Measurements from ENCODE around the gene EPN1.

The EPN1 gene

GRCh38 chr19:55679343-55680257 is 4.6 kb downstream of the EPN1 start:
- Histone ChIP-seq H3K79me2 (ENCODE audit: control insufficient read depth, insufficient read depth, low read length, unreplicated experiment) (peaks cover 80% of the 10 kb centered on the region), H2AFZ (ENCODE audit: low read length, unreplicated experiment) (no peak overlapping the region), H3K4me1 (ENCODE audit: control insufficient read depth, insufficient read depth, low read length, unreplicated experiment) (peaks cover 37% of the 10 kb centered on the region), H3K27me3 (ENCODE audit: insufficient read depth, low read length) (no peaks in the 10 kb centered on the region), H3K4me3 (ENCODE audit: low read depth, low read length) (no peak overlapping the region), H3K36me3 (ENCODE audit: insufficient read depth, low read length) (peaks cover 10% of the 10 kb centered on the region; the same call in 1 of the 2 replicates), H3K27ac (ENCODE audit: low read depth, low read length) (no peak overlapping the region)

DNA sequence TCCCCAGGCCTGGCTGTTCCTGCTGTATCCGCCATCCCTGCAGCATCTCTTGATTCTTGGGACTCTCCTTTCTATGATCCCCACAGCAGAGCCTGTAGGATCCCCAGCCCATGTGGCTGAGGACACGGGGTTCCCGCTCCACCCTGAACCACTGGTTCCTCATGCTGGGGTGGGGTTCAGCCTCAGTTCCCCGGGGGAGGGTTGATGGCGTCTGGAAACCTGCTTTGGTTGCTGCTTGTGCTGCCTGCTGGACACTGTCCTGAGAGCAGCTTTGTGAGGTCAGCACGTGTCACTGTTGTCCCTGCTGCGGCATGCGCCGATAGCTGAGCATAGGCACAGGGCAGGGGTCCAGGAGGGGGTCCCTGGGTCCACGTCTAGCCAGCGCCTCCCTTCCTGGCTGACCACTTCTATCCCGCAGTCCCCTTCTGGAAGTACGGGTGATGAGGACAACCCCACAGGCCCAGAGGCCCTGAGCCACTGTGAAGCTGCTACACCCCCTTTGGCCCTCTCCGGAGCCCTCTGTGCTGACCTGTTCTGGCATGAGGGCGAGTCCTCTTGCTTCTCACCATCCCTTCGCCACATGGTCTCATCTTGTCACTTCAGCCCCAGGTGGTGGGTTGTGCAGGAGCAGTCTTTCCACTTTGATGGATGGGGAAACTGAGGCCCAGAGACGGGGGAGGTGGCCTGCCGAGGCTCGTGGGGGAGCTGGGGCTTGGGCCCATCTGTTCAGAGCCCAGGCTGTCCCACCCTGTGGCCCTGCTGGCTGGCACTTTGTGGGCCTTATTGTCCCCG is 5.5 kb downstream of the EPN1 start:
- Histone ChIP-seq H3K27ac (ENCODE audit: low read depth, low read length) (no peak overlapping the region), H2AFZ (ENCODE audit: low read length, unreplicated experiment) (no peak overlapping the region), H3K36me3 (ENCODE audit: insufficient read depth, low read length) (peaks cover 10% of the 10 kb centered on the region; the same call in 1 of the 2 replicates)

GRCh38 chr19:55681131-55682092 is 6.4 kb downstream of the EPN1 start:
- H2AFZ ChIP-seq (ENCODE audit: low read length, unreplicated experiment): no peak overlapping the region
- H3K27me3 ChIP-seq (ENCODE audit: insufficient read depth, low read length): no peaks in the 10 kb centered on the region
- peaks cover 74% of the 10 kb centered on the region for H3K79me2 ChIP-seq (ENCODE audit: control insufficient read depth, insufficient read depth, low read length, unreplicated experiment)
- no peak overlapping the region for H3K4me3 ChIP-seq (ENCODE audit: low read depth, low read length)
- peaks cover 31% of the 10 kb centered on the region for H3K4me1 ChIP-seq (ENCODE audit: control insufficient read depth, insufficient read depth, low read length, unreplicated experiment)
- no peak overlapping the region; the same call in 1 of the 2 replicates for H3K27ac ChIP-seq (ENCODE audit: low read depth, low read length)
- H3K36me3 ChIP-seq (ENCODE audit: insufficient read depth, low read length): peaks cover 10% of the 10 kb centered on the region; the same call in 1 of the 2 replicates

More for the DNA sequence above, 5.5 kb downstream of the EPN1 start:
- H3K27me3 ChIP-seq (ENCODE audit: insufficient read depth, low read length): no peaks in the 10 kb centered on the region
- peaks cover 80% of the 10 kb centered on the region for H3K79me2 ChIP-seq (ENCODE audit: control insufficient read depth, insufficient read depth, low read length, unreplicated experiment)
- no peak overlapping the region for H3K4me3 ChIP-seq (ENCODE audit: low read depth, low read length)
- H3K4me1 ChIP-seq (ENCODE audit: control insufficient read depth, insufficient read depth, low read length, unreplicated experiment): peaks cover 36% of the 10 kb centered on the region

DNA sequence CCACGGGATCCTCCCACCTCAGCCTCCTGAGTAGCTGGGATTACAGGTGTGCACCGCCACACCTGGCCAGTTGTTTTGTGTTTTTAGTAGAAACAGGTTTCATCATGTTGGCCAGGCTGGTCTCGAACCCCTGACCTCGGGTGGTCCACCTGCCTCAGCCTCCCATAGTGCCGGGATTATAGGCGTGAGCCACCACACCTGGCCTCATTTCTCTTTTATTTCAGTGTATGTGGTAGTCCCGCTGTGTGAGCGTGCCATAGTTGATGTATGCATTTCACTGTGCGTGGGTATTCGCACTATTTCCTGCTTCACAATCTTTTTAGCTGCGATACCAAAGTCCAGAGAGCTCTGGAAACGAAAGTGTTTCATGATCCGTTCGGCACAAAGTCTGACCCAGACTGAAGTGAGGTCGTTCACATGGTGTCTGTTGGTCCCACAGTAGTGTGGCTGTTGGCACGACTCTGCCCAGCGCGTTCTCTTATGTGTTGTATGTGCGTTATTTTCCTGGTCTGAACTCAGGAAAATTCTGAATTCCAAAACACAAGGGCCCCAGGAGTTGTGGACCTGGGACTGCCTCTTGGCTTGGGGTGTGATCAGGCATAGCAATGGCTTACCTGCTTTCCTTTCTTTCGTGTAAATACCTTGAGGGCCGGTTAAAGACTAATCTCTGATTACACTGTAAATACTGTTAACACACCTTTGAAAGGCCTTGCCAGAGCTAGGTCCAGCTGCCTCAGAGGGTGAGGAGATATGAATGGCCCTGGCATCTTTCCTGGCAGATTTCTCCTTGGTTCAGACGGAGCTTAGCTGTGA is 8.6 kb downstream of the EPN1 start:
- H3K36me3 ChIP-seq (ENCODE audit: insufficient read depth, low read length): peaks cover 10% of the 10 kb centered on the region; the same call in 1 of the 2 replicates
- H3K4me3 ChIP-seq (ENCODE audit: low read depth, low read length): no peak overlapping the region
- no peaks in the 10 kb centered on the region for H3K27me3 ChIP-seq (ENCODE audit: insufficient read depth, low read length)
- H3K4me1 ChIP-seq (ENCODE audit: control insufficient read depth, insufficient read depth, low read length, unreplicated experiment): peaks cover 16% of the 10 kb centered on the region
- no peak overlapping the region for H3K27ac ChIP-seq (ENCODE audit: low read depth, low read length)
- peaks cover 55% of the 10 kb centered on the region for H3K79me2 ChIP-seq (ENCODE audit: control insufficient read depth, insufficient read depth, low read length, unreplicated experiment)
- H2AFZ ChIP-seq (ENCODE audit: low read length, unreplicated experiment): no peak overlapping the region

- Histone ChIP-seq H3K27ac (ENCODE audit: low read depth, low read length) (no peak overlapping the region), H3K4me3 (ENCODE audit: low read depth, low read length) (no peak overlapping the region), H3K79me2 (ENCODE audit: control insufficient read depth, insufficient read depth, low read length, unreplicated experiment) (peaks cover 46% of the 10 kb centered on the region), H3K27me3 (ENCODE audit: insufficient read depth, low read length) (no peaks in the 10 kb centered on the region), H3K36me3 (ENCODE audit: insufficient read depth, low read length) (0 out of 2 replicates have a peak, but pooled peaks cover 5% of the 10 kb centered on the region), H3K4me1 (ENCODE audit: control insufficient read depth, insufficient read depth, low read length, unreplicated experiment) (peaks cover 7% of the 10 kb centered on the region), H2AFZ (ENCODE audit: low read length, unreplicated experiment) (no peak overlapping the region)
Observed at GRCh38 chr19:55684946-55685681, 10.1 kb downstream of the EPN1 start.

GRCh38 chr19:55685776-55686175 is 10.8 kb downstream of the EPN1 start:
- peaks cover 39% of the 10 kb centered on the region for H3K79me2 ChIP-seq (ENCODE audit: control insufficient read depth, insufficient read depth, low read length, unreplicated experiment)

DNA sequence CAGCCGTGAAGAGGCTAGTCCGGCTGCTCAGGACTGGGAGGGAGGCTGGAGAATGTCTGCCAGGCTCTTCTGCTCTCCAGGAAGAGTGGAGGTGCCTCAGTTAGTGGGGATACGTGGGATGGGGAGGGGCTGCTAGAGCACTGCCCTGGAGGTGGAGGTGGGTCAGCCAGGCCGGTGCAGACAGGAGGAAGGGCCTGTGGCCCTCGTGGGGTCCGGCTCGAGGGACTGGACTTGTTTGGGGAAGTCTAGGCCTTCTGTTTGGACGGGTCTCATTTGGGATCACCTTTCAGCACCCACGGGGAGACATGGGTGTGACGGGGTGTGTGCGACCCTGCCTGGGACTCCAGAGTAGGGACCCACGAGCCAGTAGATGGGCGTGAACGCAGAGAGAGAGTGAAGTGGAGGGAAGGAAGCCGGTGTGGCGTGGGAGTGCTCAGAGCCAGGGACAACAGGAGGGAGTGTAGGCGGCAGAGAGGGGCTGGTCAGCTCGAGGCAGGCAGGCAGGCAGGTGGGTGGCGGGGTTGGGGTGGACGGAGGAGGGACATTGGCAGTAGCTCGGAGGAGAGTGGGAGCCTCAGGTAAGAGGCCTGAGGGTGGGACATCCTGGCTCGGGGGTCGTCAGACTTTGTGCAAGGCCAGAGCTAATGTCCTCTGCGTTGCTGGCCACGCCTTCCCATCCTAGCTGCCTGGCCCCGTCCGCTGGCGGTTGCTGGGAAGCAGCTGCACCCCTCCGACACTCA is 11.5 kb downstream of the EPN1 start:
- 0 out of 2 replicates have a peak, but pooled peaks cover 5% of the 10 kb centered on the region for H3K36me3 ChIP-seq (ENCODE audit: insufficient read depth, low read length)
- H3K79me2 ChIP-seq (ENCODE audit: control insufficient read depth, insufficient read depth, low read length, unreplicated experiment): peaks cover 32% of the 10 kb centered on the region
- H2AFZ ChIP-seq (ENCODE audit: low read length, unreplicated experiment): no peak overlapping the region
- no peak overlapping the region for H3K4me3 ChIP-seq (ENCODE audit: low read depth, low read length)
- peaks cover 1% of the 10 kb centered on the region for H3K4me1 ChIP-seq (ENCODE audit: control insufficient read depth, insufficient read depth, low read length, unreplicated experiment)
- H3K27me3 ChIP-seq (ENCODE audit: insufficient read depth, low read length): no peaks in the 10 kb centered on the region
- no peak overlapping the region for H3K27ac ChIP-seq (ENCODE audit: low read depth, low read length)

More at GRCh38 chr19:55685776-55686175, 10.8 kb downstream of the EPN1 start:
- Histone ChIP-seq H3K4me1 (ENCODE audit: control insufficient read depth, insufficient read depth, low read length, unreplicated experiment) (peaks cover 7% of the 10 kb centered on the region), H3K27ac (ENCODE audit: low read depth, low read length) (no peak overlapping the region), H2AFZ (ENCODE audit: low read length, unreplicated experiment) (no peak overlapping the region), H3K27me3 (ENCODE audit: insufficient read depth, low read length) (no peaks in the 10 kb centered on the region), H3K36me3 (ENCODE audit: insufficient read depth, low read length) (0 out of 2 replicates have a peak, but pooled peaks cover 5% of the 10 kb centered on the region), H3K4me3 (ENCODE audit: low read depth, low read length) (no peak overlapping the region)

DNA sequence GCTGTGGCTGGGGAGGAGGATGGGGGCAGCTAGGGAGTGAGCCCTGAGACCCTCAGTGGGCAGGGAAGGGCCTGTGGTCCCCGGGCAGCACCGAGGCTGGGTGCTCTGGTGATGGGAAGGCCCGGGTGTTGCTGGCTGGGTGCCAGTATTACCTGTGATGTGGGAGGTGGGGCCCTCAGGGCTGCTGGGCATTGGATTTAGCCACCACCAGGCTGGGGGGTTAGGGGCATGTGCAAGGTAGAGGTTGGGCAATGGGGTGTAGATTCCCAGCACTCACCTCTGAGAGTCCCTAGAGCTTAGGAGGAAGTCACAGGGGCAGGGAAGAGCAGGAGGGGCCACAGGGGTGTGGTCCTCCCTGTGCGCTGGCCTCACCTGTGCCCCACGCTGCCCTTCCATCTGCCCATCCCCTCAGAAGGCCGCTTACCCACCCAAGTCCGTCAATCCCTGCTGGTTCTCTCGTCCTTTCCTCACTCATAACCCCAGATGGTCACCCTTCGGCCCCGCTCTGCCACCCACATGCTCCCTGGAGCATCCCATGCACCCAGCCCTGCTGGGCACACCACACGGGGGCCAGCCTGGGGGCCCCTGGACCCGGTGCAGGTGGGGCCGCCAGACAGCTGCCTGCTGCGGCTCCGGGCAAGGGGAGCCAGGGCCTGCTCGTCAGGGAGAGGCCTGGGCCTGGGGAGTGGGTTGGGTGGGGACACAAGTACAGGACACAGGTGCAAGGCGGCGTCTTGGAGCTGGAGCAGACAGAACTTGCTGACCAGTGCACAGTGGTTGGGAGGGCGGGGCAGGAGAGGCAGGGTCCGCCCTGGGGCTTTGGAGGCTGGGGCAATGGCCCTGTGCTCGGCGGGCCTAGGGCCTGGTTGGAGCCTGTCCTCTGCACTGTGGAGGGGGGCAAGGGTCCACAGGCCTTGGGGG is 12.5 kb downstream of the EPN1 start:
- Histone ChIP-seq H3K27me3 (ENCODE audit: insufficient read depth, low read length) (no peaks in the 10 kb centered on the region), H2AFZ (ENCODE audit: low read length, unreplicated experiment) (no peak overlapping the region), H3K36me3 (ENCODE audit: insufficient read depth, low read length) (no peaks in the 10 kb centered on the region), H3K79me2 (ENCODE audit: control insufficient read depth, insufficient read depth, low read length, unreplicated experiment) (peaks cover 23% of the 10 kb centered on the region), H3K4me3 (ENCODE audit: low read depth, low read length) (no peak overlapping the region), H3K27ac (ENCODE audit: low read depth, low read length) (no peak overlapping the region), H3K4me1 (ENCODE audit: control insufficient read depth, insufficient read depth, low read length, unreplicated experiment) (no peaks in the 10 kb centered on the region)

Measured in ACC112 (cell line).